NCI-H1105 (cell line): ENCODE data around the gene ILDR2.
A peak's percentile ranks its signal among the peaks of the same experiment; 100 is the strongest.
"Not testable (repeated sequence)": the region's sequence is repeated elsewhere in the genome, so short reads cannot be mapped to it uniquely, and the experiment has no call there.

Experiments
- DNase-seq: peaks from one replicate; lab custom pipeline; 2025; lab: John Stamatoyannopoulos, UW

ILDR2 gene

GRCh38 chr1:166888373-166889111 lies 86.8 kb downstream of the ILDR2 start:
- no peak for DNase-seq

- DNase-seq = no peak
Measured at GRCh38 chr1:166884971-166885370, 90.4 kb downstream of the ILDR2 start.

- no peak for DNase-seq
Measured at GRCh38 chr1:166884040-166884642, 91.2 kb downstream of the ILDR2 start.

GRCh38 chr1:166882893-166883292 lies 92.4 kb downstream of the ILDR2 start:
- DNase-seq = no peak

GRCh38 chr1:166878173-166878917 lies 97.0 kb downstream of the ILDR2 start:
- not testable (repeated sequence) for DNase-seq

- no peak for DNase-seq
Measured at GRCh38 chr1:166876540-166876838, 98.9 kb downstream of the ILDR2 start.

- DNase-seq = peak; percentile 99
Measured at GRCh38 chr1:166875734-166876539, 99.4 kb downstream of the ILDR2 start, which contains the start of gene TADA1. TADA1 (minus strand) TSS chr1:166876264; CDS start chr1:166876233, 31 bp downstream.

GRCh38 chr1:166875302-166875733 lies 100.0 kb downstream of the ILDR2 start:
- DNase-seq = no peak

- no peak for DNase-seq
Measured at GRCh38 chr1:166874464-166874863, 100.9 kb downstream of the ILDR2 start.

GRCh38 chr1:166870584-166870983 lies 104.8 kb downstream of the ILDR2 start:
- no peak for DNase-seq

GRCh38 chr1:166869318-166870099 lies 105.8 kb downstream of the ILDR2 start:
- no peak for DNase-seq

GRCh38 chr1:166868639-166869038 lies 106.7 kb downstream of the ILDR2 start:
- DNase-seq = no peak

GRCh38 chr1:166865926-166866325 lies 109.4 kb downstream of the ILDR2 start:
- DNase-seq = no peak

- no peak for DNase-seq
Measured at GRCh38 chr1:166859597-166859996, 115.7 kb downstream of the ILDR2 start.

GRCh38 chr1:166858726-166859419 lies 116.5 kb downstream of the ILDR2 start:
- DNase-seq = no peak
